GM23248 (cell line): ENCODE data around the gene NMD3.

Experiments
- EZH2 ChIP-seq: fragments of 200-600 bp; sonication (generic); IDR thresholded peaks from 2 replicates; pipeline ENCODE4 v1.6.1; 2018; ENCODE audit warnings: antibody characterized with exemption, mild to moderate bottlenecking; ENCODE audit not compliant: insufficient read depth, poor library complexity, severe bottlenecking
- EZH2phosphoT487 ChIP-seq: fragments of 200-600 bp; sonication (generic); IDR thresholded peaks from 2 replicates; pipeline ENCODE4 v1.6.1; 2018; ENCODE audit warnings: antibody characterized with exemption, moderate library complexity, mild to moderate bottlenecking, low read depth; ENCODE audit not compliant: insufficient read depth

GRCh38 chr3:161231861-161232260, 10.8 kb downstream of the NMD3 start:
- TF ChIP-seq EZH2 (no peak), EZH2phosphoT487 (no peak)
